Smooth muscle cell (in vitro differentiated cells): Measurements from ENCODE around the gene SLC9C1. TPM values are rescaled to one million over a fixed set of nuclear protein-coding genes. Genes with fewer than 3 reads are reported as not detected.

ENCODE experiments used
- DNase-seq: peaks from one replicate; lab custom pipeline; 2025; ENCODE audit not compliant: unreplicated experiment; lab: John Stamatoyannopoulos, UW
- H2AFZ ChIP-seq: fragments of 200-600 bp; sonication (generic); 2 replicates; pipeline ENCODE4 v1.6.0; 2016; ENCODE audit warnings: antibody characterized with exemption, low read depth, mild to moderate bottlenecking
- H3F3A ChIP-seq: fragments of 200-600 bp; sonication (generic); 2 replicates; pipeline ENCODE4 v1.6.0; 2017; ENCODE audit warnings: antibody characterized with exemption, low read depth
- H3K27ac ChIP-seq: fragments of 200-600 bp; sonication (generic); 2 replicates; pipeline ENCODE4 v1.5.1; 2016; ENCODE audit warnings: low read depth, mild to moderate bottlenecking
- H3K27me3 ChIP-seq: fragments of 200-600 bp; sonication (generic); 2 replicates; pipeline ENCODE4 v1.6.1; 2016; ENCODE audit warnings: low read depth, mild to moderate bottlenecking
- H3K36me3 ChIP-seq: fragments of 200-600 bp; sonication (generic); 2 replicates; pipeline ENCODE4 v1.5.1; 2016; ENCODE audit warnings: low read depth
- H3K4me1 ChIP-seq: fragments of 200-600 bp; sonication (generic); 2 replicates; pipeline ENCODE4 v1.5.1; 2016; ENCODE audit warnings: low read depth
- H3K4me2 ChIP-seq: fragments of 200-600 bp; sonication (generic); 2 replicates; pipeline ENCODE4 v1.6.0; 2016; ENCODE audit warnings: mild to moderate bottlenecking
- H3K4me3 ChIP-seq: fragments of 200-600 bp; sonication (generic); 2 replicates; pipeline ENCODE4 v1.5.1; 2016; ENCODE audit warnings: mild to moderate bottlenecking
- H3K79me2 ChIP-seq: fragments of 200-600 bp; sonication (generic); 2 replicates; pipeline ENCODE4 v1.6.0; 2016; ENCODE audit warnings: low read depth, mild to moderate bottlenecking
- H3K9ac ChIP-seq: fragments of 200-600 bp; sonication (generic); 2 replicates; pipeline ENCODE4 v1.6.0; 2016; ENCODE audit warnings: low read depth
- H3K9me3 ChIP-seq: fragments of 200-600 bp; sonication (generic); replicated peaks from 2 replicates; pipeline ENCODE4 v1.5.1; 2016; ENCODE audit warnings: low read depth
- H4K20me1 ChIP-seq: fragments of 200-600 bp; sonication (generic); 2 replicates; pipeline ENCODE4 v1.6.0; 2016; ENCODE audit warnings: low read depth
- CTCF ChIP-seq: fragments of 200-600 bp; sonication (generic); IDR thresholded peaks from 2 replicates; pipeline ENCODE4 v1.5.1; 2017; ENCODE audit warnings: borderline replicate concordance, mild to moderate bottlenecking, antibody characterized with exemption; ENCODE audit not compliant: insufficient read depth, poor library complexity, severe bottlenecking
- WGBS: methylation state at CpG from one replicate; pipeline ENCODE4 v1.1.7; 2016; ENCODE audit warnings: low lambda C conversion rate; 5-methylcytosine and 5-hydroxymethylcytosine counted together
- polyA plus RNA-seq: library from polyadenylated mRNA; unstranded; fragments of >200 nt; fragmentation: Nextera tagmentation; extraction: Ambion mirVana; gene quantifications from 2 replicates; pipeline ENCODE4 v1.2.1, GENCODE V29; 2016
- total RNA-seq: library from RNA; depleted of rRNA; stranded (reverse); fragments of >200 nt; gene quantifications from 2 replicates; pipeline ENCODE4 v1.2.3, GENCODE V29; 2014

Gene SLC9C1
- total and polyA plus RNA-seq, 2 experiments from 2014 or later, result not detected

GRCh38 chr3:112247900-112248299 lies 46.1 kb downstream of the SLC9C1 start:
- Histone ChIP-seq H2AFZ (no peak overlapping the region), H3K27ac (no peak overlapping the region), H4K20me1 (no peaks in the 10 kb centered on the region), H3K4me2 (no peak overlapping the region), H3K4me3 (no peak overlapping the region), H3K36me3 (no peaks in the 10 kb centered on the region), H3K4me1 (no peaks in the 10 kb centered on the region), H3K9me3 (no peaks in the 10 kb centered on the region), H3F3A (no peaks in the 10 kb centered on the region), H3K27me3 (no peaks in the 10 kb centered on the region), H3K79me2 (no peaks in the 10 kb centered on the region), H3K9ac (no peak overlapping the region)
- DNase-seq, result no peak
- TF ChIP-seq CTCF, result no peak
- WGBS, result 98% methylated on average over 4 of the region's 4 CpGs

GRCh38 chr3:112247350-112247749 lies 46.7 kb downstream of the SLC9C1 start:
- Histone ChIP-seq H3K4me2 (no peak overlapping the region), H3K36me3 (no peaks in the 10 kb centered on the region), H3K79me2 (no peaks in the 10 kb centered on the region), H3K4me3 (no peak overlapping the region), H4K20me1 (no peaks in the 10 kb centered on the region), H3K27ac (no peak overlapping the region), H3F3A (no peaks in the 10 kb centered on the region), H2AFZ (no peak overlapping the region), H3K4me1 (no peaks in the 10 kb centered on the region), H3K9me3 (no peaks in the 10 kb centered on the region), H3K9ac (no peak overlapping the region), H3K27me3 (no peaks in the 10 kb centered on the region)
- TF ChIP-seq CTCF, result no peak
- WGBS, result 71% methylated on average over 2 of the region's 2 CpGs
- DNase-seq, result no peak

- Histone ChIP-seq H3K9ac (no peak overlapping the region), H3K27ac (no peak overlapping the region), H3K27me3 (no peaks in the 10 kb centered on the region), H3K4me3 (no peak overlapping the region), H3K9me3 (no peaks in the 10 kb centered on the region), H3F3A (no peaks in the 10 kb centered on the region), H3K79me2 (no peaks in the 10 kb centered on the region), H2AFZ (no peak overlapping the region), H3K4me2 (no peak overlapping the region), H4K20me1 (no peaks in the 10 kb centered on the region), H3K4me1 (no peaks in the 10 kb centered on the region), H3K36me3 (no peaks in the 10 kb centered on the region)
- 80% methylated on average over 4 of the region's 4 CpGs for WGBS
- TF ChIP-seq CTCF, result no peak
- DNase-seq, result no peak
Measured at GRCh38 chr3:112233083-112233482, 60.9 kb downstream of the SLC9C1 start.

- H3K27ac ChIP-seq, result no peak overlapping the region
- H2AFZ ChIP-seq, result no peak overlapping the region
- no peaks in the 10 kb centered on the region for H3F3A ChIP-seq
- TF ChIP-seq CTCF, result no peak
- H3K36me3 ChIP-seq, result no peaks in the 10 kb centered on the region
- WGBS, result 85% methylated on average over 3 of the region's 3 CpGs
- DNase-seq, result no peak
- no peaks in the 10 kb centered on the region for H3K4me1 ChIP-seq
- no peaks in the 10 kb centered on the region for H3K79me2 ChIP-seq
- no peaks in the 10 kb centered on the region for H3K27me3 ChIP-seq
- H3K9ac ChIP-seq, result no peak overlapping the region
- H3K4me2 ChIP-seq, result no peak overlapping the region
- no peak overlapping the region for H3K4me3 ChIP-seq
- no peaks in the 10 kb centered on the region for H3K9me3 ChIP-seq
- no peaks in the 10 kb centered on the region for H4K20me1 ChIP-seq
Measured at GRCh38 chr3:112231727-112232126, 62.3 kb downstream of the SLC9C1 start.
